Measurements from ENCODE around the gene CNTN4.

- TF ChIP-seq, protein P1, sequence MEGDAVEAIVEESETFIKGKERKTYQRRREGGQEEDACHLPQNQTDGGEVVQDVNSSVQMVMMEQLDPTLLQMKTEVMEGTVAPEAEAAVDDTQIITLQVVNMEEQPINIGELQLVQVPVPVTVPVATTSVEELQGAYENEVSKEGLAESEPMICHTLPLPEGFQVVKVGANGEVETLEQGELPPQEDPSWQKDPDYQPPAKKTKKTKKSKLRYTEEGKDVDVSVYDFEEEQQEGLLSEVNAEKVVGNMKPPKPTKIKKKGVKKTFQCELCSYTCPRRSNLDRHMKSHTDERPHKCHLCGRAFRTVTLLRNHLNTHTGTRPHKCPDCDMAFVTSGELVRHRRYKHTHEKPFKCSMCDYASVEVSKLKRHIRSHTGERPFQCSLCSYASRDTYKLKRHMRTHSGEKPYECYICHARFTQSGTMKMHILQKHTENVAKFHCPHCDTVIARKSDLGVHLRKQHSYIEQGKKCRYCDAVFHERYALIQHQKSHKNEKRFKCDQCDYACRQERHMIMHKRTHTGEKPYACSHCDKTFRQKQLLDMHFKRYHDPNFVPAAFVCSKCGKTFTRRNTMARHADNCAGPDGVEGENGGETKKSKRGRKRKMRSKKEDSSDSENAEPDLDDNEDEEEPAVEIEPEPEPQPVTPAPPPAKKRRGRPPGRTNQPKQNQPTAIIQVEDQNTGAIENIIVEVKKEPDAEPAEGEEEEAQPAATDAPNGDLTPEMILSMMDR (IDR thresholded peaks at IDR 0.05; ENCODE audit: low read length), result no peak
- no peak for TF ChIP-seq EZH2 (IDR thresholded peaks at IDR 0.05; ENCODE audit: borderline replicate concordance, low read length)
Measured at GRCh38 chr3:2110597-2111117, 12.0 kb downstream of the CNTN4 start.
